Dedifferentiated amniotic fluid mesenchymal stem cell (primary cell): ENCODE results near the gene RPH3AL.
"Not testable (repeated sequence)": the region's sequence is repeated elsewhere in the genome, so short reads cannot be mapped to it uniquely, and the experiment has no call there.

Source experiments
- DNase-seq: peaks from one replicate; pipeline ENCODE4 v3.0.0-alpha.2; 2016; ENCODE audit errors: extremely low spot score

The RPH3AL gene

GRCh38 chr17:282000-282911 is 70.4 kb downstream of the RPH3AL start:
- DNase-seq, result no peak

GRCh38 chr17:281365-281999 is 71.1 kb downstream of the RPH3AL start:
- DNase-seq, result no peak

GRCh38 chr17:280901-281300 is 71.7 kb downstream of the RPH3AL start:
- DNase-seq, result no peak

GRCh38 chr17:280216-280615 is 72.4 kb downstream of the RPH3AL start:
- DNase-seq, result no peak

GRCh38 chr17:279776-280175 is 72.8 kb downstream of the RPH3AL start:
- no peak for DNase-seq

- DNase-seq, result no peak
Observed at GRCh38 chr17:279331-279730, 73.3 kb downstream of the RPH3AL start.

- no peak for DNase-seq
Observed at GRCh38 chr17:278676-279059, 73.9 kb downstream of the RPH3AL start.

GRCh38 chr17:278055-278675 is 74.4 kb downstream of the RPH3AL start:
- DNase-seq, result no peak

GRCh38 chr17:274902-275301 is 77.7 kb downstream of the RPH3AL start:
- DNase-seq, result no peak

GRCh38 chr17:273981-274832 is 78.4 kb downstream of the RPH3AL start:
- no peak for DNase-seq

- not testable (repeated sequence) for DNase-seq
Observed at GRCh38 chr17:272856-273255, 79.8 kb downstream of the RPH3AL start.

GRCh38 chr17:271928-272623 is 80.5 kb downstream of the RPH3AL start:
- not testable (repeated sequence) for DNase-seq

- no peak for DNase-seq
Observed at GRCh38 chr17:269616-270514, 82.7 kb downstream of the RPH3AL start.

- DNase-seq, result no peak
Observed at GRCh38 chr17:266701-267667, 85.6 kb downstream of the RPH3AL start.

GRCh38 chr17:266219-266618 is 86.4 kb downstream of the RPH3AL start:
- DNase-seq, result no peak

GRCh38 chr17:265718-266117 is 86.9 kb downstream of the RPH3AL start:
- DNase-seq, result no peak

- DNase-seq, result no peak
Observed at GRCh38 chr17:263773-264172, 88.8 kb downstream of the RPH3AL start.

- no peak for DNase-seq
Observed at GRCh38 chr17:263271-263670, 89.3 kb downstream of the RPH3AL start.

- DNase-seq, result no peak
Observed at GRCh38 chr17:261635-262034, 91.0 kb downstream of the RPH3AL start.
